ENCODE measurements around the gene TAOK1. TPM values are rescaled to one million over a fixed set of nuclear protein-coding genes. Genes with fewer than 3 reads are reported as not detected.
"Not testable (repeated sequence)": the region's sequence is repeated elsewhere in the genome, so short reads cannot be mapped to it uniquely, and the experiment has no call there.

The TAOK1 gene
- total RNA-seq, 1 donor from 2014 or later = 54.0 TPM

GRCh38 chr17:29533976-29534375 is 143.8 kb downstream of the TAOK1 start:
- no peak for DNase-seq (ENCODE audit: low read depth, low spot score)

- DNase-seq (ENCODE audit: low read depth, low spot score) = no peak
These were observed 153.9 kb downstream of the TAOK1 start for GRCh38 chr17:29544066-29544465.

- DNase-seq (ENCODE audit: low read depth, low spot score) = no peak
These were observed 155.9 kb downstream of the TAOK1 start for GRCh38 chr17:29546085-29546484.

GRCh38 chr17:29546830-29547229 is 156.7 kb downstream of the TAOK1 start:
- DNase-seq (ENCODE audit: low read depth, low spot score) = no peak

GRCh38 chr17:29549177-29549923 is 159.2 kb downstream of the TAOK1 start:
- no peak for DNase-seq (ENCODE audit: low read depth, low spot score)

GRCh38 chr17:29555840-29556239 is 165.7 kb downstream of the TAOK1 start:
- DNase-seq (ENCODE audit: low read depth, low spot score) = no peak

GRCh38 chr17:29557085-29557738 is 167.0 kb downstream of the TAOK1 start:
- no peak for DNase-seq (ENCODE audit: low read depth, low spot score)

- DNase-seq (ENCODE audit: low read depth, low spot score) = no peak
These were observed 167.6 kb downstream of the TAOK1 start for GRCh38 chr17:29557739-29558116.

GRCh38 chr17:29558139-29558538 is 168.0 kb downstream of the TAOK1 start:
- DNase-seq (ENCODE audit: low read depth, low spot score) = not testable (repeated sequence)

GRCh38 chr17:29559640-29560039 is 169.5 kb downstream of the TAOK1 start:
- no peak for DNase-seq (ENCODE audit: low read depth, low spot score)

GRCh38 chr17:29560316-29560715 is 170.2 kb downstream of the TAOK1 start:
- no peak for DNase-seq (ENCODE audit: low read depth, low spot score)

- no peak for DNase-seq (ENCODE audit: low read depth, low spot score)
These were observed 171.7 kb downstream of the TAOK1 start for GRCh38 chr17:29561554-29562517.

GRCh38 chr17:29562615-29563014 is 172.5 kb downstream of the TAOK1 start:
- DNase-seq (ENCODE audit: low read depth, low spot score) = no peak

- DNase-seq (ENCODE audit: low read depth, low spot score) = no peak
These were observed 173.7 kb downstream of the TAOK1 start for GRCh38 chr17:29563816-29564215.

- no peak for DNase-seq (ENCODE audit: low read depth, low spot score)
These were observed 175.7 kb downstream of the TAOK1 start for GRCh38 chr17:29565643-29566472.

- DNase-seq (ENCODE audit: low read depth, low spot score) = no peak
These were observed 176.5 kb downstream of the TAOK1 start, which contains the start of gene ABHD15 for GRCh38 chr17:29566473-29567303. TSS of gene ABHD15 (minus strand) at chr17:29567037. CDS start at chr17:29566966, 71 bp downstream.

- DNase-seq (ENCODE audit: low read depth, low spot score) = no peak
These were observed 177.1 kb downstream of the TAOK1 start for GRCh38 chr17:29567304-29567553.

- DNase-seq (ENCODE audit: low read depth, low spot score) = no peak
These were observed 177.6 kb downstream of the TAOK1 start for GRCh38 chr17:29567554-29568330.
